ENCODE data around the gene KIF18A.
A peak's percentile ranks its signal among the peaks of the same experiment; 100 is the strongest.

DNA sequence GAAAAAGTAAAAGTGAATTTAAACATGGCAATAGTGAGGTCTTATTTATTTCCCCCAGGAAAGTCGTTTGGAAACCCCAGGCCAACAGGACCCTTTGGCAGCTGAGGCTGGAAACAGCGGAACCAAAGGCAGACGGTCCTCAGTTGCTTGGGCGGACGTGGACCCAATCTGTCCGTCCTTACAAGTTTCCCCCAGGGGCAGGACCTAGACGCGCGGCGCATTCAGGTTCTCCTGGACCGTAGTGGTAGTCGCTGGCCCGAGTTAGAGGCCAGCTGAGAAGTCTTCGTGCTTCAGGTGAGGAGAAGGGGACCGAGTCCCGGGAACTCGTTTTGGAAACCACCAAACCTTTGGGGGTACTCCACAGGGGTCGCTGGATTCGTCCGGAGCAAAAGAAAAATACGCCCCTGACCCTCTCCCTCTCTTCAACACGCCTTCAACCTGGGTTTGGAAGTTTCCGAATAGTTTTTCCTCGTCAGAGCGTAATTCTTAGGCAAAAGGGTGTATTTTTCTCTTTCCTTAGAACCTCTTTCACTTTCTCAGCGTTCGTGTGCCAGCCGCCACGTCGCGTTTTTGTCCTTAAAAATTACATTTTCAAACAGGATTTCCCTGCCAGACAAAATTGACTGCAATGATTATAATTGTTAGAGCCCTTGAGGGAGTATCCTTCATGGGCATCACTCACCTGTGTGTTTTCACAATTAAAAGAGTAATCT, 2.3 kb upstream of the KIF18A start:
- no peak for TF ChIP-seq BHLHE40 (IDR thresholded peaks at IDR 0.05; ENCODE audit: low read length)
- no peak for TF ChIP-seq HMGA1 (CRISPR knock-in tag; conservative IDR thresholded peaks at IDR 0.05)
- TF ChIP-seq ZNF83 (CRISPR knock-in tag; IDR thresholded peaks at IDR 0.05; ENCODE audit: borderline replicate concordance): no peak
- no peak for TF ChIP-seq SOX6 (IDR thresholded peaks at IDR 0.05)
- peak; percentile 67 for TF ChIP-seq SOX6 (CRISPR knock-in tag; IDR thresholded peaks at IDR 0.05)
- TF ChIP-seq PATZ1 (CRISPR knock-in tag; IDR thresholded peaks at IDR 0.05): peak; percentile 67
- TF ChIP-seq NR2C2 (CRISPR knock-in tag; IDR thresholded peaks at IDR 0.05; ENCODE audit: borderline replicate concordance): peak; percentile 66
- no peak for TF ChIP-seq CEBPB (IDR thresholded peaks at IDR 0.05; ENCODE audit: borderline replicate concordance, low read depth, low read length)
- TF ChIP-seq, protein P1, sequence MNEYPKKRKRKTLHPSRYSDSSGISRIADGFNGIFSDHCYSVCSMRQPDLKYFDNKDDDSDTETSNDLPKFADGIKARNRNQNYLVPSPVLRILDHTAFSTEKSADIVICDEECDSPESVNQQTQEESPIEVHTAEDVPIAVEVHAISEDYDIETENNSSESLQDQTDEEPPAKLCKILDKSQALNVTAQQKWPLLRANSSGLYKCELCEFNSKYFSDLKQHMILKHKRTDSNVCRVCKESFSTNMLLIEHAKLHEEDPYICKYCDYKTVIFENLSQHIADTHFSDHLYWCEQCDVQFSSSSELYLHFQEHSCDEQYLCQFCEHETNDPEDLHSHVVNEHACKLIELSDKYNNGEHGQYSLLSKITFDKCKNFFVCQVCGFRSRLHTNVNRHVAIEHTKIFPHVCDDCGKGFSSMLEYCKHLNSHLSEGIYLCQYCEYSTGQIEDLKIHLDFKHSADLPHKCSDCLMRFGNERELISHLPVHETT (CRISPR knock-in tag; conservative IDR thresholded peaks at IDR 0.05): peak; percentile 91
- no peak for TF ChIP-seq ZNF678 (CRISPR knock-in tag; IDR thresholded peaks at IDR 0.05)
- TF ChIP-seq ZNF17 (CRISPR knock-in tag; IDR thresholded peaks at IDR 0.05): no peak
- peak; percentile 59 for TF ChIP-seq ZNF263 (CRISPR knock-in tag; IDR thresholded peaks at IDR 0.05)
- TF ChIP-seq GLI4 (CRISPR knock-in tag; IDR thresholded peaks at IDR 0.05; ENCODE audit: borderline replicate concordance): no peak
